H1 (cell line): Measurements from ENCODE around the gene TAS2R41. TPM values are rescaled to one million over a fixed set of nuclear protein-coding genes. Genes with fewer than 3 reads are reported as not detected.

Source experiments
- CTCF ChIA-PET: fragments of 300-600 bp; sonication (Branson Sonifier 250); formaldehyde crosslinking; loops from one replicate; lab custom pipeline; 2021; ENCODE audit not compliant: partially characterized antibody; lab: Charles Lee
- POLR2A ChIA-PET: fragments of 300-600 bp; sonication (Branson Sonifier 250); formaldehyde crosslinking; loops from one replicate; lab custom pipeline; 2021; ENCODE audit warnings: inconsistent platforms; ENCODE audit not compliant: partially characterized antibody; lab: Charles Lee
- DNase-seq, 2 experiments: peaks; one replicate each; pipeline versions ENCODE4 v3.0.0 to v3.0.0-alpha.2; 2010 to 2022; ENCODE audit warnings: low spot score in 2 of 2, low read depth in 1 of 2, mixed read lengths in 1 of 2
- FAIRE-seq: peaks from 2 replicates; lab custom pipeline; 2011; peaks lifted over from hg19 to GRCh38; lab: Jason Lieb, UNC
- H2AFZ ChIP-seq: 2 replicates; pipeline ENCODE4 v1.8.1; 2012; ENCODE audit warnings: low read length, inconsistent platforms
- H2AK5ac ChIP-seq: 2 replicates; pipeline ENCODE4 v1.6.1; 2013; ENCODE audit warnings: low read depth, low read length
- H2BK120ac ChIP-seq: replicated peaks from 2 replicates; pipeline ENCODE3; 2013; ENCODE audit warnings: low read depth, low read length, inconsistent platforms
- H2BK12ac ChIP-seq: 2 replicates; pipeline ENCODE4 v1.6.1; 2013; ENCODE audit warnings: low read depth, low read length
- H2BK15ac ChIP-seq: 2 replicates; pipeline ENCODE4 v1.6.1; 2013; ENCODE audit warnings: low read length
- H2BK20ac ChIP-seq: 2 replicates; pipeline ENCODE4 v1.6.1; 2013; ENCODE audit warnings: low read length
- H2BK5ac ChIP-seq: 2 replicates; pipeline ENCODE4 v1.6.1; 2013; ENCODE audit warnings: low read depth, low read length
- H3K14ac ChIP-seq: 2 replicates; pipeline ENCODE4 v1.6.1; 2013; ENCODE audit warnings: inconsistent platforms; ENCODE audit not compliant: insufficient read length
- H3K18ac ChIP-seq: 2 replicates; pipeline ENCODE4 v1.6.1; 2013; ENCODE audit warnings: low read length; ENCODE audit errors: extremely low read depth
- H3K23ac ChIP-seq: 2 replicates; pipeline ENCODE4 v1.6.1; 2013; ENCODE audit warnings: inconsistent platforms; ENCODE audit not compliant: insufficient read length
- H3K23me2 ChIP-seq: 2 replicates; pipeline ENCODE4 v1.6.1; 2013; ENCODE audit warnings: low read depth, low read length
- H3K27ac ChIP-seq: 2 replicates; pipeline ENCODE4 v1.6.1; 2011; ENCODE audit warnings: low read depth, low read length, inconsistent platforms
- H3K27me3 ChIP-seq, 4 experiments: replicated peaks in 1 of 4; 1 replicate in 1 of 4; 2 replicates in 3 of 4; pipeline versions ENCODE4 v1.6.1 to v1.8.1; 2011 to 2013; ENCODE audit warnings: low read length in 3 of 4, mild to moderate bottlenecking in 3 of 4, inconsistent platforms in 2 of 4, mixed read lengths in 2 of 4, moderate library complexity in 1 of 4; ENCODE audit not compliant: control insufficient read depth in 3 of 4, insufficient read depth in 3 of 4; ENCODE audit errors: extremely low read depth in 1 of 4
- H3K36me3 ChIP-seq, 4 experiments: 2 replicates each; pipeline versions ENCODE4 v1.6.1 to v1.8.1; 2011 to 2013; ENCODE audit warnings: mild to moderate bottlenecking in 4 of 4, low read length in 3 of 4, moderate library complexity in 2 of 4, control low read depth in 1 of 4, inconsistent platforms in 1 of 4; ENCODE audit not compliant: insufficient read depth in 4 of 4, control insufficient read depth in 2 of 4
- H3K4ac ChIP-seq: replicated peaks from 2 replicates; pipeline ENCODE3; 2013; ENCODE audit warnings: low read length, low read depth, mixed read lengths, inconsistent platforms; ENCODE audit not compliant: insufficient read length
- H3K4me1 ChIP-seq, 4 experiments: replicated peaks in 1 of 4; 1 replicate in 1 of 4; 2 replicates in 3 of 4; pipeline versions ENCODE4 v1.6.1 to v1.8.1; 2011 to 2013; ENCODE audit warnings: low read length in 3 of 4, inconsistent platforms in 2 of 4, mixed read lengths in 1 of 4; ENCODE audit not compliant: insufficient read depth in 4 of 4, control insufficient read depth in 3 of 4
- H3K4me2 ChIP-seq, 2 experiments: 2 replicates each; pipeline versions ENCODE4 v1.6.1 to v1.8.1; 2011 to 2013; ENCODE audit warnings: low read depth in 2 of 2, low read length in 2 of 2, control low read depth in 1 of 2, inconsistent platforms in 1 of 2, mild to moderate bottlenecking in 1 of 2; ENCODE audit not compliant: insufficient read depth in 1 of 2
- H3K4me3 ChIP-seq, 4 experiments: fragments of 200-600, 300-600 bp in 1 of 4; sonication (generic), shearing (Covaris generic), sonication (Bioruptor Twin) in 1 of 4; 2 replicates each; pipeline versions ENCODE4 v1.5.1 to v1.8.1; 2011 to 2016; ENCODE audit warnings: low read length in 4 of 4, low read depth in 3 of 4, control low read depth in 2 of 4, inconsistent platforms in 2 of 4, mild to moderate bottlenecking in 2 of 4, mixed read lengths in 1 of 4, moderate library complexity in 1 of 4; ENCODE audit not compliant: insufficient read depth in 2 of 4; ENCODE audit errors: extremely low read depth in 1 of 4
- H3K56ac ChIP-seq: replicated peaks from 2 replicates; pipeline ENCODE3; 2013; ENCODE audit warnings: low read depth, mild to moderate bottlenecking, mixed read lengths, low read length, inconsistent platforms; ENCODE audit not compliant: insufficient read length
- H3K79me1 ChIP-seq: 2 replicates; pipeline ENCODE4 v1.6.1; 2013; ENCODE audit warnings: low read depth, low read length, control low read depth
- H3K79me2 ChIP-seq, 2 experiments: 2 replicates each; pipeline versions ENCODE4 v1.6.1 to v1.8.1; 2012 to 2013; ENCODE audit warnings: low read length in 2 of 2, mild to moderate bottlenecking in 2 of 2, inconsistent platforms in 1 of 2; ENCODE audit not compliant: insufficient read depth in 2 of 2, control insufficient read depth in 1 of 2
- H3K9ac ChIP-seq, 4 experiments: replicated peaks in 1 of 4; 1 replicate in 1 of 4; 2 replicates in 3 of 4; pipeline versions ENCODE4 v1.6.1 to v1.8.1; 2011 to 2013; ENCODE audit warnings: low read depth in 3 of 4, low read length in 3 of 4, control low read depth in 2 of 4, mild to moderate bottlenecking in 2 of 4, moderate library complexity in 2 of 4, inconsistent platforms in 1 of 4; ENCODE audit errors: extremely low read depth in 1 of 4
- H3K9me3 ChIP-seq, 2 experiments: 2 replicates each; pipeline versions ENCODE4 v1.6.1 to v1.8.1; 2012 to 2013; ENCODE audit warnings: mild to moderate bottlenecking in 2 of 2, moderate library complexity in 2 of 2, control low read depth in 1 of 2, inconsistent platforms in 1 of 2, low read depth in 1 of 2, low read length in 1 of 2, mixed read lengths in 1 of 2; ENCODE audit not compliant: insufficient read depth in 2 of 2
- H4K20me1 ChIP-seq, 2 experiments: replicated peaks in 1 of 2; 2 replicates each; pipeline versions ENCODE3 to v1.8.1; 2011 to 2013; ENCODE audit warnings: inconsistent platforms in 2 of 2, low read length in 2 of 2, mild to moderate bottlenecking in 1 of 2; ENCODE audit not compliant: insufficient read depth in 2 of 2, control insufficient read depth in 1 of 2
- H4K5ac ChIP-seq: 2 replicates; pipeline ENCODE4 v1.6.1; 2013; ENCODE audit warnings: low read length, low read depth, mixed read lengths, inconsistent platforms; ENCODE audit not compliant: insufficient read length
- H4K8ac ChIP-seq: 2 replicates; pipeline ENCODE4 v1.8.0; 2013; ENCODE audit warnings: mild to moderate bottlenecking, moderate library complexity, low read length, inconsistent platforms; ENCODE audit not compliant: insufficient read depth; ENCODE audit errors: extremely low read depth
- H4K91ac ChIP-seq: replicated peaks from 2 replicates; pipeline ENCODE3; 2013; ENCODE audit warnings: low read length, mixed read lengths, inconsistent platforms; ENCODE audit not compliant: insufficient read length
- CREB1 ChIP-seq: IDR thresholded peaks from 2 replicates; pipeline ENCODE4 v1.6.1; 2012; ENCODE audit warnings: inconsistent platforms
- HDAC2 ChIP-seq, 2 experiments: fragments of 300-600 bp in 1 of 2; sonication (generic) in 1 of 2; IDR thresholded peaks; 2 replicates each; pipeline ENCODE4 v1.6.1; 2011 to 2012; ENCODE audit warnings: low read depth in 2 of 2, low read length in 2 of 2, mild to moderate bottlenecking in 2 of 2, moderate library complexity in 2 of 2, borderline replicate concordance in 1 of 2, inconsistent platforms in 1 of 2
- JUND ChIP-seq: IDR thresholded peaks from 2 replicates; pipeline ENCODE4 v1.6.1; 2011; ENCODE audit warnings: mild to moderate bottlenecking, improper control_type of control experiment, low read length
- KDM4A ChIP-seq: IDR thresholded peaks from one replicate; pipeline ENCODE4 v1.7.1; 2012; ENCODE audit warnings: low read depth, mild to moderate bottlenecking, moderate library complexity, low read length, inconsistent platforms; ENCODE audit not compliant: severe bottlenecking
- NANOG ChIP-seq: IDR thresholded peaks from 2 replicates; pipeline ENCODE4 v1.6.1; 2011; ENCODE audit warnings: low read length, low read depth, mild to moderate bottlenecking, inconsistent platforms; ENCODE audit not compliant: insufficient read depth, poor library complexity, severe bottlenecking
- RAD21 ChIP-seq, 2 experiments: IDR thresholded peaks in 1 of 2; conservative IDR thresholded peaks in 1 of 2; 2 replicates each; pipeline ENCODE4 v1.6.1; 2011; ENCODE audit warnings: low read depth in 2 of 2, low read length in 2 of 2, improper control_type of control experiment in 1 of 2, inconsistent platforms in 1 of 2, mild to moderate bottlenecking in 1 of 2, moderate library complexity in 1 of 2
- SIN3A ChIP-seq, 2 experiments: IDR thresholded peaks in 1 of 2; conservative IDR thresholded peaks in 1 of 2; 2 replicates each; pipeline ENCODE4 v1.6.1; 2011 to 2012; ENCODE audit warnings: low read length in 2 of 2, improper control_type of control experiment in 1 of 2, low read depth in 1 of 2, mild to moderate bottlenecking in 1 of 2
- SIX5 ChIP-seq: IDR thresholded peaks from 2 replicates; pipeline ENCODE4 v1.6.1; 2011; ENCODE audit warnings: mild to moderate bottlenecking, low read depth, low read length
- TAF7 ChIP-seq: optimal IDR thresholded peaks from 2 replicates; pipeline ENCODE3; 2011; ENCODE audit warnings: low read depth, mild to moderate bottlenecking, inconsistent platforms, low read length, moderate library complexity, borderline replicate concordance
- TBP ChIP-seq: IDR thresholded peaks from 2 replicates; pipeline ENCODE4 v1.6.1; 2011; ENCODE audit warnings: low read depth, low read length, improper control_type of control experiment
- TCF12 ChIP-seq: IDR thresholded peaks from 2 replicates; pipeline ENCODE4 v1.6.1; 2011; ENCODE audit warnings: low read depth, mild to moderate bottlenecking, low read length
- TEAD4 ChIP-seq: IDR thresholded peaks from 2 replicates; pipeline ENCODE4 v1.6.1; 2012; ENCODE audit warnings: low read depth, low read length, inconsistent platforms, mixed read lengths
- WGBS, 2 experiments: shearing (Covaris generic) in 1 of 2; methylation state at CpG; one replicate each; pipeline versions ENCODE4 v1.1.6 to v1.1.7; 2013 to 2015; ENCODE audit warnings: low lambda C conversion rate in 2 of 2, mixed read lengths in 2 of 2, inconsistent platforms in 1 of 2, low coverage in 1 of 2, missing lambda C conversion rate in 1 of 2; ENCODE audit not compliant: insufficient replicate concordance in 2 of 2, insufficient coverage in 1 of 2, insufficient read length in 1 of 2; ENCODE audit errors: extremely low coverage in 1 of 2, missing lambda C conversion rate in 1 of 2; 5-methylcytosine and 5-hydroxymethylcytosine counted together
- polyA plus RNA-seq, 7 experiments: library from polyadenylated mRNA; depleted of rRNA in 3 of 7; stranded (reverse) in 5 of 7; unstranded in 2 of 7; fragments of >200 nt in 5 of 7; fragments of 200-250 nt in 2 of 7; gene quantifications; 1 replicate in 5 of 7; 2 replicates in 1 of 7; 4 replicates in 1 of 7; pipeline versions ENCODE4 v1.2.1 to v1.2.3, GENCODE V29; 2011 to 2013; ENCODE audit warnings: missing spikeins in 2 of 7, mixed read lengths in 2 of 7
- total RNA-seq: library from RNA; stranded (reverse); fragmentation: NEBNext Ultra II Directional; extraction: Animal tissue kit (Norgen Biotek cat#: 25700); gene quantifications from 2 replicates; pipeline ENCODE4 v1.2.1, GENCODE V29; 2021
- TF ChIP-seq, protein P1 (sequence below): IDR thresholded peaks from 2 replicates; pipeline ENCODE4 v1.6.1; 2011; ENCODE audit warnings: low read depth, mild to moderate bottlenecking, low read length; ENCODE audit not compliant: insufficient read depth

The TAS2R41 gene
- total and polyA plus RNA-seq, 2 of the 8 experiments (the other 6 are each of a cell fraction or from before 2014, with no cell fraction given), result 0.12 TPM; not detected in 1

DNA sequence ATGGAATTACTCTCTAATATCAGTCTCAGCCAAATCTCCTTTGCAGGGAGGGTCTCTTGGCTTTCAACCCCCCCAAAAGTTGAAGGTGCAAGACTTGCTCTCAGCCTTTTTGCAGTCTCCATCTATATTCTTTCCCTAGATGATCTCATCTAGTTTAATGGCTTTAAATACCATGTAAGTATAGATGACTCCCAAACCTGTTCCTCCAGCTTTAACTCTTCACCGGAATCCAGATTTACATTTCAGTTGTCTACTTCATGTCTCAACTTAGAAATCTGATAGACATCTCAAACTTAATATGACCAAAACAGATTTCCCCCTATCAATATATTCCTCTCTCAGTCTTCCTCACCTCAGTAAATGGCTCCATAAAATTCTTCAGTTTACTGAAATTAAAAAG lies 9.9 kb upstream of the TAS2R41 start:
- Histone ChIP-seq H4K8ac (no peak overlapping the region), H2BK12ac (no peak overlapping the region), H2BK15ac (no peak overlapping the region), H3K23ac (no peak overlapping the region), H3K23me2 (no peaks in the 10 kb centered on the region), H4K20me1 (no peaks in the 10 kb centered on the region), H3K27ac (no peak overlapping the region), H4K5ac (no peak overlapping the region), H3K79me1 (no peaks in the 10 kb centered on the region), H4K91ac (no peak overlapping the region), H3K36me3 (no peaks in the 10 kb centered on the region), H2BK120ac (no peak overlapping the region), H3K4me1 (no peaks in the 10 kb centered on the region), H3K79me2 (no peaks in the 10 kb centered on the region), H3K9ac (no peak overlapping the region), H2BK5ac (no peak overlapping the region), H3K4me3 (no peak overlapping the region), H2BK20ac (no peak overlapping the region), H3K9me3 (no peaks in the 10 kb centered on the region), H3K18ac (no peak overlapping the region), H2AFZ (no peak overlapping the region), H3K56ac (no peak overlapping the region), H3K4ac (no peak overlapping the region), H3K27me3 (no peaks in the 10 kb centered on the region), H3K4me2 (no peak overlapping the region), H2AK5ac (no peak overlapping the region), H3K14ac (no peak overlapping the region)
- ChIA-PET CTCF (no interaction called here), POLR2A (no interaction called here)
- no peak for DNase-seq
- FAIRE-seq, result no peak
- WGBS, 2 experiments, result 95% methylated on average over 1 of the region's 1 CpG; no CpG with 5 or more reads in 1 of the 2 experiments
- TF ChIP-seq TAF7, result no peak
- no peak for TF ChIP-seq JUND
- TF ChIP-seq SIX5, result no peak
- no peak for TF ChIP-seq KDM4A
- no peak for TF ChIP-seq HDAC2 (IDR thresholded peaks at IDR 0.05; ENCODE audit: borderline replicate concordance in 1 of 2, low read depth in 2 of 2, low read length in 2 of 2)
- TF ChIP-seq RAD21 (IDR thresholded peaks at IDR 0.05 in 1 of 2, conservative IDR thresholded peaks at IDR 0.05 in 1 of 2; ENCODE audit: low read depth in 2 of 2, low read length in 2 of 2), result no peak
- no peak for TF ChIP-seq TBP
- no peak for TF ChIP-seq TCF12
- no peak for TF ChIP-seq SIN3A (conservative IDR thresholded peaks at IDR 0.05 in 1 of 2, IDR thresholded peaks at IDR 0.05 in 1 of 2; ENCODE audit: low read depth in 1 of 2, low read length in 2 of 2)
- no peak for TF ChIP-seq NANOG
- no peak for TF ChIP-seq TEAD4
- TF ChIP-seq CREB1, result no peak
- TF ChIP-seq, protein P1, sequence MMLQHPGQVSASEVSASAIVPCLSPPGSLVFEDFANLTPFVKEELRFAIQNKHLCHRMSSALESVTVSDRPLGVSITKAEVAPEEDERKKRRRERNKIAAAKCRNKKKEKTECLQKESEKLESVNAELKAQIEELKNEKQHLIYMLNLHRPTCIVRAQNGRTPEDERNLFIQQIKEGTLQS, result no peak
